ENCODE results near the gene GRID1.

GRID1 gene

DNA sequence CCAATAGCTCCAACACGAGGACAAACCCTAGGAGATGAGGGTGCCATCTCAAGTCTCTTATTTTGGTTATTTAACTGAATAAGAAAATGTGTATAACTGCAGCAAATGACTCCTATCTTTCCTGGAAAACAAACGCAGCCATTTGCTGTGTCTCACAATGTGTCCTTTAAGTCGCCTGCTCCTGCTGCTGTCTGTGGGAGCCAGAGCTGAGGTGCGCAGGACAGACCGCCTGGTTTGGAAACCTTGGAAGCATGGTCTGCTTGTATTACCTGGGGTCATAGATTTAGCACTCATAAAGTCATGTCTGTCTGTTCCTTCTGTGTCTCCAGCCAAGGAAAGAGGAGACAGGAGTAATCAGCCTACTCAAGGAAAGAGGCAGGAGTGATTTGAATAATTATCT, 760.2 kb downstream of the GRID1 start:
- Mint-ChIP-seq H3K27ac (no peak overlapping the region), H3K4me1 (peaks cover 6% of the 10 kb centered on the region), H3K27me3 (no peaks in the 10 kb centered on the region), H3K4me3 (no peak overlapping the region), H3K9me3 (no peaks in the 10 kb centered on the region)
- no peak for DNase-seq
- no peak for ATAC-seq

DNA sequence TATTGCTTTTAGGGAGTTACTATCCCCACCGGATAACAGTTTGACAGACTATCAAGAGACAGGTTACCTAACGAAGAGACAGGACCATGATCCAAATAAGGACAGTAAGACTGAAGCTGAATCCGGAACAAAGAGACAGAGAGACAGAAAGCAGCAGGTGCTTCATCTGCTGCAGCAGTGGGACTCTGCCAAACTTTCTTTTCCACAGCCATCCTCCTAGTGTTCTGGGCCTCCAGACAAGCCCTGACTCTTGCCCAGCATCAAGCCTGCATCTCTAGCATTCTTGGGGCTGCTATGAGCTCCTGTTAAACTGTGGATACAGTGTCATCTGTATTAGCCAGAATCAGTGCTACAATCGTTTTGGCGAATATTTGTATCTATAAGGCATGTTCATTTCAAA, 761.7 kb downstream of the GRID1 start:
- H3K9me3 Mint-ChIP-seq, result no peaks in the 10 kb centered on the region
- no peak for ATAC-seq
- DNase-seq, result no peak
- H3K27me3 Mint-ChIP-seq, result no peaks in the 10 kb centered on the region
- H3K4me3 Mint-ChIP-seq, result no peak overlapping the region
- H3K4me1 Mint-ChIP-seq, result peaks cover 6% of the 10 kb centered on the region
- no peak overlapping the region for H3K27ac Mint-ChIP-seq

DNA sequence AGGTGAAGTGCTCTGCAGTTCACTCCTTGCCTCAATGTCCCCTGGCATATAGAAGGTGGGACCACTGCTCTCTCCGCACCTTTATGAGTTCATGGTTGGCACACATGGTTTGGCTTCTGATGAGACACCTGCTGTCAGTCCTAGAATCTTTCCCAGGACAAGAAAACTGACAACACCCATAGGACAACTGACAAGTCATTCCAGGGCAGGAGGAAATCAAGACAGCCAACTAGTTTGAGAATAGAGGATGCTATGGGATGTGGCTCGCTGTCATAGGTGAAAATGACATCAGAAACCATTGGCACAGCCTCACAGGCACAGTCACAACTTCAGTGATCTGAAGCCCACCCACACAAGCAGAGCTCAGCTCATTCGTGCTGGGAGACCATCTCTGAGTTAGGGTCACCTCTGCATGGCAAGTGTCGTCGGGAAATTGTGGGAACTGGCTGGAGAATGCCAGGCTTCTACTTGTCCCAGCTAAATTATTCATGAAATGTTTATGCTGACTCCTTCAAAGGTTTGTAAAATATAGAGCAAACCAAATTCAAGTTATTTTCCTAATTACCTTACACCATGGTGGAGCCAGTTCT, 762.4 kb downstream of the GRID1 start:
- no peaks in the 10 kb centered on the region for H3K27me3 Mint-ChIP-seq
- no peak overlapping the region for H3K4me3 Mint-ChIP-seq
- no peaks in the 10 kb centered on the region for H3K9me3 Mint-ChIP-seq
- peaks cover 6% of the 10 kb centered on the region for H3K4me1 Mint-ChIP-seq
- ATAC-seq (no peak), DNase-seq (no peak)
- H3K27ac Mint-ChIP-seq, result no peak overlapping the region

DNA sequence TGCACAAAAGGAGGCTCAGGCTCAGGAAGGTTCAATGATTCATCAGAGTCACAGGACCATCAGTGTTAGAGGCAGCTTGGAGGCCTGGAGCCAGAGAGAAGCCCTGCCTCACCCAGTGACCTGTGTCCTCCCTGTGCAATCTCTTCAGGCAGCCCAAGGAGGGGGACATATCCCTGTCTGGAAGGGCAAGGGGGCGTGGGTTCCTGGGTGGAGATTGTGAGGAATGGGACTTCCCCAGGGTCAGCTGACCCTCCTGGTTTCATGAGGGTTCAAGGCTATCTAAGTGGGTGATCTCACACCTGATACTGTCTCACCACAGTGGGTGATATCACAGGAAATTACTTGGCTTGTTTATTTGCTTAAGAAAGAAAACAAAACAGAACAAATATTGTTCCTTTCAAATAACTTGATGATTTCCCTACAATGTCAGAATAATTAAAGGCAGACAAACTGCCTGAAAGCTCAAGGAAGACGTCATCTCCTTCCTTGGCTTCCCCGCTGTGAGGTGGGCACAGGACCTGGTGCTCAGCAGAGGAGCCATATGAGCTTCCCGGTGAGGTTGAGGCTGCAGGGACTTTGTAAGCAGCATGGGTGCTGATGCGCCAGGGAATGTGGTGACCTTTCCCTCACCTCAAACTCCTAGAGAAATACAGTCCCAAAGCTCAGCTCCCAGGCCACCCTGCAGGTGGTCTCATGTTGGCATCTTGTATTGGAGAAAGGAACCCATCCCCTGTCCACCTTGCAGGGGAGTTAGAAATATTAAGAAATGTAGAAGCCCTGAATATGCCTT, 763.2 kb downstream of the GRID1 start:
- no peak overlapping the region for H3K4me3 Mint-ChIP-seq
- ATAC-seq (peak; percentile 15), DNase-seq (no peak)
- H3K27me3 Mint-ChIP-seq, result no peaks in the 10 kb centered on the region
- no peaks in the 10 kb centered on the region for H3K9me3 Mint-ChIP-seq
- H3K4me1 Mint-ChIP-seq, result peaks cover 12% of the 10 kb centered on the region
- no peak overlapping the region for H3K27ac Mint-ChIP-seq

DNA sequence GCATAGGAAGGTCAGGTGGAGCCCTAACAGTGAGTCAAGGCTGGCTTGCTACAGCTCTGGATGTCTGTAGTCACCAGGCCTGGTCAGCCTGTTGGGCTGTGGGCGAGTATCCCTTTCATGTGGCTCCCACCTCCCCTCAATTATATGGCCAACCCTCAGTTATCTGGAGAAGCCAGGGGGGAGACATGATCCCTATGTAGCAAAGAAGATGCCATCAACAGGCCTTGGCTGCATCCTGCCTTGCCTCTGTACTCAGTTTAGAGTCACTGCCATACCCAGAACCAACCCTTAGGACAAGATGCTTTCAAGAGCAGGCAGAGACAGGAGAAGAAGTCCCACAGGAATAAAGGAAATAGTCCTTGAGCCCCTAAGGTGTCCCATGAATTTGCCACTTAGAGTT, 763.9 kb downstream of the GRID1 start:
- DNase-seq, result no peak

DNA sequence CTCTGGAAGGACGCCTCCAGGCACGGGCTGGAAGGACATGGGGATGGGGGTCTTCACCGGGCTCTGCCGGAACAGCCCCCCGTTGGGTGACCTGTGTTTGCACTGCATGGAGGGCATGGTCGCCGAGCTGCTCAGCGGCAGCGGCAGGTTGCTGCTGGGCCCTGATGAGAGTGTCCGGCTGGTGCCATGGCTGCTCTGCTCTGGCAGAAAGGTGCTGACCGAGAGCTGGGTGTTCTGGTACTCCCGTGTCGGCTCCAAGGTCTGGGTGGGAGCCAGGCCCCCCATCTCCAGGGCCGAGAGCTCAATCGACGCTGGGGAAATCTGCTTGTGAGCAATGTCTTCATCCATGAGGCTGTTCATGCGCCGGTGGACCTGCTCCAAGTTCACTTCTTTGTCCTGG, 764.3 kb downstream of the GRID1 start:
- Mint-ChIP-seq H3K27ac (no peak overlapping the region), H3K27me3 (no peaks in the 10 kb centered on the region), H3K4me3 (no peak overlapping the region), H3K4me1 (peaks cover 12% of the 10 kb centered on the region), H3K9me3 (no peaks in the 10 kb centered on the region)
- DNase-seq, result no peak
- ATAC-seq, result no peak

More for the DNA sequence above, 763.9 kb downstream of the GRID1 start:
- ATAC-seq, result no peak
- H3K4me3 Mint-ChIP-seq, result no peak overlapping the region
- H3K27ac Mint-ChIP-seq, result no peak overlapping the region
- H3K4me1 Mint-ChIP-seq, result peaks cover 12% of the 10 kb centered on the region
- H3K27me3 Mint-ChIP-seq, result no peaks in the 10 kb centered on the region
- H3K9me3 Mint-ChIP-seq, result no peaks in the 10 kb centered on the region

DNA sequence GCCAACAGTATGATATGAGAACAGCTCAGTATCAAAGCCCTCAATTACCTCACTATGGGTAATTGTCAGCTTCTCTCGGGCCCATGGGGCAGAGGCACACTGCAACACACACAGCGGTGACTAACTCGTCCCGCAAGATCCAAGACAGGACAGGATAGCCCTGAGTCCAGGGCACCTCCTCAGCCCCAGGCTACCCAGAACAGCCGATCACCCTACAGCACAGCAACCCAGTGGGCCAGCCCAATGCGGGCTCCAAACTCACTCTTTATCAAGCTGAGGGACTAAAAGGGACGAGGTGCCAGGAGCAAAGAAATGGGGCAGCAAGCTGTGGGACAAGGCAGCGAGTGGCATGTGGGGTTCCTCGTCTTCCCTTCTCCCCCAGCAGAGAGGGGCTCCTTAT, 765.1 kb downstream of the GRID1 start:
- no peak for DNase-seq
- H3K4me1 Mint-ChIP-seq, result peaks cover 12% of the 10 kb centered on the region
- no peak overlapping the region for H3K4me3 Mint-ChIP-seq
- peak overlapping the region in 1 of 2 donors; percentile 40 for H3K27ac Mint-ChIP-seq
- no peak for ATAC-seq
- no peaks in the 10 kb centered on the region for H3K9me3 Mint-ChIP-seq
- H3K27me3 Mint-ChIP-seq, result no peaks in the 10 kb centered on the region

DNA sequence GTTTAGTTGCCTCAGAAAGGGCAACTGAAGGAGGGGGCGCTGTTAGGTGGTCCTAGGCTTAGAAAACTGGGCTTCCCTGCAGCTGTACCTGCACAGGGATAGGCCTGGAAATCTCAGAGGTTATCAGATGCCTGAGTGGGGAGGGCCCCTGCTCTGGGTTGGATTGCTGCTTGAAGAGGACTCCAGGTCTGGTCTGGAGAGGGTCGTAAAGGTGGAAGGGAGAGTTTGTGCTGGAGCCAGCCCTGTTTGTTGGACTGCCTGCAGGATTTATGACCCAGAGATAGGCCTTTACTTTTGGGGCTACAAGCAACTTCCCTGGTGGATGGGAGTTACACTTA, 765.9 kb downstream of the GRID1 start:
- peaks cover 12% of the 10 kb centered on the region for H3K4me1 Mint-ChIP-seq
- ATAC-seq (no peak), DNase-seq (no peak)
- H3K27ac Mint-ChIP-seq, result no peak overlapping the region
- no peaks in the 10 kb centered on the region for H3K9me3 Mint-ChIP-seq
- H3K27me3 Mint-ChIP-seq, result no peaks in the 10 kb centered on the region
- H3K4me3 Mint-ChIP-seq, result no peak overlapping the region

DNA sequence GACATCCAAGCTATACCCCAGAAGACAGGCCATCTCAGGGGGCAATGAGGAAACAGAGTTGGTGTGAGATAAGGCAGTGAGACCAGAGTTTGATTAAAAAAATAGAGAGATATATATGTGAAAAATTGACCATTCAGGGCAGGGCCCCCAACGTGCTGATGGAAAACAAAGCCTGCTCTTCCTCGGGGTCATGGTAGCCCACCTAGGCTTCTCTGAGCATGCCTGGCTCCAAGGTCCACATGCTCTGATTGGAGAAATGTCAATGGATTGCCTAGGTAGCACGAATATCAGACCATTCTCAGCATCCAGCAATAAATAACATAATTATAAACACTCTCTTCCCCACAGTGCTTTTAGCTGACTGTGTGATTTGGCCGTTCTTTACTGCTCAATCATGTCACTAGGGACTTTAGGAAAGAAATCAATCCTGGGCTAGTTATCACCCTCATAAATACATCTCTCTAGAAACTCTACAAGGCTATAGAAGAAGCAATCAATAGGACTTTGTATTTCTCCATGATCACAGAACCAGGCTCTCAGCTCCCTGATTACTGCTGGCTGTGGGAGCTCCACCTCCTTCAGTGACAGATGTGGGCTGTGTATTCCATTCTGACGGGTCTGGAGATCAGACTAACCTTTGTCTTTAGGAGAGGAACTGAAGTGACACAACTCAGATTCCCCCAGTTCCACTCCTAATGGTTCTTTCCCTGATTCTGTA, 766.4 kb downstream of the GRID1 start:
- ATAC-seq (no peak), DNase-seq (no peak)
- H3K9me3 Mint-ChIP-seq, result no peaks in the 10 kb centered on the region
- H3K4me1 Mint-ChIP-seq, result peaks cover 15% of the 10 kb centered on the region
- no peak overlapping the region for H3K4me3 Mint-ChIP-seq
- H3K27ac Mint-ChIP-seq, result no peak overlapping the region
- no peaks in the 10 kb centered on the region for H3K27me3 Mint-ChIP-seq

DNA sequence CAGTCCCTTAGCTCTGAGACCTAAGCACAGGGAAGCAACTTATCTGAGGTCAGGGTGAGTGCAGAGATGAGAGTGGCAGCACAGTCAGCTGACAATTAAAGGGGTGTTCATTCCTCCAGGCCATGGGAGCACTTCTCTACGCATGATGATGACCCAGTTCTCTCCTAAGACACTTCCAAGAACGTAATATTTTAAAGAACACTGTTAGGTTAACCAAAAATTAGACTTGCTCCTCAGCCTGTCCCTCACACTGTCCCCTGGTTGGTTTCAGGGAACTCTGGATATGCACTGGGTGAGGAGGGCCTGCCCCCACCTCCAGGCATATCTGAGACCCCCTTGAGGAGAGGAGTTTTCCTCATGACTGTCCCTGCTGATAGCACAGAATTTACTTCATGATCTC, 767.5 kb downstream of the GRID1 start:
- H3K9me3 Mint-ChIP-seq, result no peaks in the 10 kb centered on the region
- H3K4me3 Mint-ChIP-seq, result no peak overlapping the region
- H3K4me1 Mint-ChIP-seq, result peaks cover 26% of the 10 kb centered on the region
- no peak for DNase-seq
- H3K27me3 Mint-ChIP-seq, result no peaks in the 10 kb centered on the region
- peak; percentile 10 for ATAC-seq
- H3K27ac Mint-ChIP-seq, result no peak overlapping the region

DNA sequence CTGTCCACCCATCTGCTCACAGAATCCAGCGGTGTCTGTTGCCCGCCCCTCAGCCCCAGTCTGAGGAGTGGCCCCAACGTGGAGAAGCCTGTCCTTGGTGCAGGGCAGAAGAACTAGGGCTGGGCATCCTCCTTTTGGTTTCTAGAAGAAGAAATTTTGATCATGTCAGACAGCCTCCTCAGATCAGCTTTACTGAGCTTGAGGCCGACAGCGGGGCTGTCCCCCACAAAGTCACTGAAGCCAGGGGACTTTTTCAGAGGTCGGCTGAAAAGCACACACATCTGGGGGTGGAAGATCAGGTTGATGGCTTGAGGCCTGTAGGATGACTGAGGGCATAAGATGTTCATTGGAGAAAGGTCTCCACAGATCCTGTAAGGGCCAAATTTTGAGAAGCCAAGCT, 767.9 kb downstream of the GRID1 start:
- no peaks in the 10 kb centered on the region for H3K27me3 Mint-ChIP-seq
- H3K4me3 Mint-ChIP-seq, result no peak overlapping the region

DNA sequence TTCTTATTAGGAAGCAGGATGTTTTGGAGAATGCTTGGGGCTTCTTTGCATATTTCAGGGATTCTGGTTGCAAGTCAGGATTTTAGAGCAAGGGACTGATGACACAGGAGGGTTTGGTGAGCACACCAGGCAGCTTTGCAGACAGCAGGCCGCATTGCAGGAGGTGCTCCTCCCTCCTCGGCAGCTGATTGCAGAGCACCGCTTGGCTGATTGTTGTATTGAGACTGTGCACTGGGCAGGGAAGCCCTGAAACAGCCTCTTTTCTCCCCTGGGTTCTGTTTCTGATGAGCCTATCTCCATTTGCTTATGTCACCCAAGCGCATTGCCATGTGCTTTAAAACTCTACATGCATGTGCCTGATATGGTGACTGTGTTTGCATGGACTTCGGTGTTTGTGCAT, 769.6 kb downstream of the GRID1 start:
- Mint-ChIP-seq H3K9me3 (no peaks in the 10 kb centered on the region), H3K27ac (no peak overlapping the region), H3K4me1 (peaks cover 23% of the 10 kb centered on the region), H3K27me3 (no peaks in the 10 kb centered on the region), H3K4me3 (no peak overlapping the region)
- DNase-seq (no peak), ATAC-seq (no peak)

More for the DNA sequence above, 767.9 kb downstream of the GRID1 start:
- H3K9me3 Mint-ChIP-seq, result no peaks in the 10 kb centered on the region
- peak; percentile 54 for ATAC-seq
- peaks cover 28% of the 10 kb centered on the region for H3K4me1 Mint-ChIP-seq
- no peak for DNase-seq
- H3K27ac Mint-ChIP-seq, result no peak overlapping the region

DNA sequence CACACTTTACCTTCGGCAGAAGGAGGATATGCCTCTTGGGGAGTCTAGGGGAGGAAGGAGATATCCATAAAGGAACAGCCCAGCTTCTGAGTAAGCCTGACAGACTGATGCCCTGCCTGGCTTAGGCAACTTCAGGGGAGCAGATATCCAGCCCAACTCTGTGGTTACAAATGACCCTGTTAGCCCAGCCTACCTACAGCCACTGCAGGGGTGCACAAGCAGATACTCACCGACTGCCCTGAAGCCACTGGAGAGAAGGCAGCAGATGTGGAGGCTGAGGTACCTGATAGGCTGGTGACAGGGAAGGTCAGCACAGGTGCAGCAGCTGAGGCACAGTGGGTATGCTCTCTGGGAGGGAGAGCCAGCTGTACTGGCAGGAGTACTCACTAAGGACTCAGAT, 770.2 kb downstream of the GRID1 start:
- ATAC-seq (no peak), DNase-seq (no peak)

DNA sequence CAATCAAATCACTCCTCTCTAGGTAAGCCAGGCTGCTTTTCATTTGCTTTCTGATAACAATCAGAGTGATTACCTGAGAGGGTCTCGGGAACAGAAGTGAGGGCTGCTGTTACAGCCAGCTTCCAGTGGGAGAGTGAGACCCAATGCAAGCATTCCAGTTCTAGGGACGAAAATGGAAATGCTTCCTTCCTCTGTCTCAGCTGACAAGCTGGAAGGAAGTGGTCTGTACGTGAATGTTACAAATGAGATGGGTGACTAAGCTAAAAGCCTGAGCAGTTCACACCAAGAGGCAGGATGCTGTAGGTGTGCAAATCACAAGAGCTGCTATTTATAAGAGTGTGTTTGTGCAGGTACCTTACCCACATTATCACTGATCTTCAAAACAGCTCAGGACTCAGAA, 772.4 kb downstream of the GRID1 start:
- Mint-ChIP-seq H3K27ac (peak overlapping the region in 1 of 2 donors; percentile 80), H3K27me3 (no peaks in the 10 kb centered on the region), H3K4me3 (no peak overlapping the region), H3K4me1 (peaks cover 23% of the 10 kb centered on the region), H3K9me3 (no peaks in the 10 kb centered on the region)
- DNase-seq, result no peak
- peak; percentile 56 for ATAC-seq

More for the DNA sequence above, 770.2 kb downstream of the GRID1 start:
- Mint-ChIP-seq H3K9me3 (no peaks in the 10 kb centered on the region), H3K27ac (no peak overlapping the region), H3K4me3 (no peak overlapping the region), H3K27me3 (no peaks in the 10 kb centered on the region), H3K4me1 (peaks cover 23% of the 10 kb centered on the region)

DNA sequence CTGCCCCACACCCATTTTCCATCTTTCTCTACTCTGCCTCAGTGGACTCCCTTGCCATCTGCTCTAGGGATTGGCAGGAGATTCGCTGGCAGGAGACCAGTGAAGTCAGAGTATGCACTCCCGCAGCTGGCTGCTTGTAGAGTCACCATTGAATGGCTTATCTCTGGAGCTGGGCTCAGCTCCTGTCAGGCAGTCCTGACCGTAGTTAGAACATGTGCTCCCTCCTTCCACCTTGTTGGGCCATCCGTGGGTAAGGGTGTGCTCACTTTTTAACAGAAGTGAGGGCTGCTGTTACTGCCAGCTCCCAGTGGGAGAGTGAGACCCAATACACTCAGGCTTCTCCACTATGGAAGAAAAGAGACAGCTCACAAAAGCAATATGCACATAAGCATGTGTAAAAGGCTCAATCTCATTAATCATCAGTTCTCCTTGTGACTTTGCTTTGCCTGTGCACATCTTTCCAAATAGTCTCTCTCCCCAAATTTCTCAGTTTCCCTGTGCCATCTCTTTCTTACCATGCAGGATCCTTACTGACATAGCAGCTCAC, 773.3 kb downstream of the GRID1 start:
- DNase-seq (no peak), ATAC-seq (no peak)
- H3K27ac Mint-ChIP-seq, result no peak overlapping the region
- no peaks in the 10 kb centered on the region for H3K27me3 Mint-ChIP-seq
- H3K4me1 Mint-ChIP-seq, result peaks cover 16% of the 10 kb centered on the region
- H3K4me3 Mint-ChIP-seq, result no peak overlapping the region
- no peaks in the 10 kb centered on the region for H3K9me3 Mint-ChIP-seq

DNA sequence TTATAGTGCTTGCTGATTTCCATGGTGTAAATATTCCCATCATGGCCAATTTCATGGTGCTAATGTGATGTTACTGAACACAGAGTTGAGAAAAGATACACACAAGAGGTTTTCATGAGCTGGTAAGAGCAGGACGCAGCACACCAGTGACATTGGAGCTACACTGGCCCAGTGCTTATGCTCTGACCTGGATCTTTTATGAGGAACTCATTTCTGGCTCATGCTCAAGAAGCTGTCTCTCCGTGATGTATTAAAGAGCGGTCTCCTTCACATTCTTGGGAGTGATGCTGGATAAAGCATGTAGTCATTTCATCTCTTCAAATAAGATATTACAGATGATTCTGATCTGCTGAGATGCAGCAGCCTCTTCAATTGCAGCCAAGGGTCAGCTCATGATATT, 785.2 kb downstream of the GRID1 start:
- Mint-ChIP-seq H3K4me3 (no peak overlapping the region), H3K4me1 (no peaks in the 10 kb centered on the region), H3K9me3 (no peaks in the 10 kb centered on the region), H3K27me3 (no peaks in the 10 kb centered on the region), H3K27ac (no peak overlapping the region)
- ATAC-seq (no peak), DNase-seq (no peak)
